PFSK-1 (cell line): ENCODE results near the gene PHF2.

Experiments
- FOXP2 ChIP-seq: optimal IDR thresholded peaks from 2 replicates; pipeline ENCODE3; 2011; ENCODE audit warnings: borderline replicate concordance, control low read depth, inconsistent platforms; ENCODE audit not compliant: insufficient read depth; ENCODE audit errors: extremely low read length, extremely low read depth
- POLR2AphosphoS5 ChIP-seq: IDR thresholded peaks from 2 replicates; pipeline ENCODE4 v1.6.1; 2012; ENCODE audit warnings: low read depth, mild to moderate bottlenecking, control low read depth, low read length, moderate library complexity
- SIN3A ChIP-seq: IDR thresholded peaks from 2 replicates; pipeline ENCODE4 v1.6.1; 2012; ENCODE audit warnings: mild to moderate bottlenecking, low read length, moderate library complexity, borderline replicate concordance; ENCODE audit not compliant: insufficient read depth
- TF ChIP-seq, protein P1 (sequence below), 2 experiments: IDR thresholded peaks; 2 replicates each; pipeline versions ENCODE4 v1.6.1 to v1.8.0; 2011 to 2012; ENCODE audit warnings: low read depth in 2 of 2, low read length in 2 of 2, control low read depth in 1 of 2, inconsistent platforms in 1 of 2, mild to moderate bottlenecking in 1 of 2, moderate library complexity in 1 of 2; ENCODE audit not compliant: insufficient read depth in 1 of 2

DNA sequence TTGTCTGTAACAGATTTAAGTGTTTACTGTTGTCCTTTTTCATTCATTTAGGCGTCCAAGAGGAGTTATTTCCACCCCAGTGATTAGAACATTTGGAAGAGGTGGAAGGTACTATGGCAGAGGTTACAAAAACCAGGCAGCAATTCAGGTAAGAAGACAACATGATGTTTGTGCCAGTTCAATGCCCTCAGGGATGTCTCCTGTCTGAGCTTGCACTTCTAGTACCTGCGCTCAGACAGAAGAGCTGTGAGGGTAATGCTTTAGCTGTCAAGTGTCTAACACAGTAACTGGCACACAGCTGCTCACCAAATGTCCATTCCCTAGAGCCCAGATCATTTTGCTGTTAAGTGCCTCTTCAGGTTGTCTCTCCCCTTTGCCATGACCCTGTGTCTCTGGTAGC lies 14.2 kb upstream of the PHF2 start:
- TF ChIP-seq, protein P1, sequence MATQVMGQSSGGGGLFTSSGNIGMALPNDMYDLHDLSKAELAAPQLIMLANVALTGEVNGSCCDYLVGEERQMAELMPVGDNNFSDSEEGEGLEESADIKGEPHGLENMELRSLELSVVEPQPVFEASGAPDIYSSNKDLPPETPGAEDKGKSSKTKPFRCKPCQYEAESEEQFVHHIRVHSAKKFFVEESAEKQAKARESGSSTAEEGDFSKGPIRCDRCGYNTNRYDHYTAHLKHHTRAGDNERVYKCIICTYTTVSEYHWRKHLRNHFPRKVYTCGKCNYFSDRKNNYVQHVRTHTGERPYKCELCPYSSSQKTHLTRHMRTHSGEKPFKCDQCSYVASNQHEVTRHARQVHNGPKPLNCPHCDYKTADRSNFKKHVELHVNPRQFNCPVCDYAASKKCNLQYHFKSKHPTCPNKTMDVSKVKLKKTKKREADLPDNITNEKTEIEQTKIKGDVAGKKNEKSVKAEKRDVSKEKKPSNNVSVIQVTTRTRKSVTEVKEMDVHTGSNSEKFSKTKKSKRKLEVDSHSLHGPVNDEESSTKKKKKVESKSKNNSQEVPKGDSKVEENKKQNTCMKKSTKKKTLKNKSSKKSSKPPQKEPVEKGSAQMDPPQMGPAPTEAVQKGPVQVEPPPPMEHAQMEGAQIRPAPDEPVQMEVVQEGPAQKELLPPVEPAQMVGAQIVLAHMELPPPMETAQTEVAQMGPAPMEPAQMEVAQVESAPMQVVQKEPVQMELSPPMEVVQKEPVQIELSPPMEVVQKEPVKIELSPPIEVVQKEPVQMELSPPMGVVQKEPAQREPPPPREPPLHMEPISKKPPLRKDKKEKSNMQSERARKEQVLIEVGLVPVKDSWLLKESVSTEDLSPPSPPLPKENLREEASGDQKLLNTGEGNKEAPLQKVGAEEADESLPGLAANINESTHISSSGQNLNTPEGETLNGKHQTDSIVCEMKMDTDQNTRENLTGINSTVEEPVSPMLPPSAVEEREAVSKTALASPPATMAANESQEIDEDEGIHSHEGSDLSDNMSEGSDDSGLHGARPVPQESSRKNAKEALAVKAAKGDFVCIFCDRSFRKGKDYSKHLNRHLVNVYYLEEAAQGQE (IDR thresholded peaks at IDR 0.05; ENCODE audit: insufficient read depth in 1 of 2, low read depth in 2 of 2, low read length in 2 of 2), result no peak
- TF ChIP-seq POLR2AphosphoS5 (no peak), SIN3A (no peak), FOXP2 (no peak)
